T-helper 9 cell (primary cell): ENCODE results near the gene CCDC24.

ENCODE experiments used
- DNase-seq: peaks from one replicate; pipeline ENCODE4 v3.0.0-alpha.2; 2020

The CCDC24 gene

DNA sequence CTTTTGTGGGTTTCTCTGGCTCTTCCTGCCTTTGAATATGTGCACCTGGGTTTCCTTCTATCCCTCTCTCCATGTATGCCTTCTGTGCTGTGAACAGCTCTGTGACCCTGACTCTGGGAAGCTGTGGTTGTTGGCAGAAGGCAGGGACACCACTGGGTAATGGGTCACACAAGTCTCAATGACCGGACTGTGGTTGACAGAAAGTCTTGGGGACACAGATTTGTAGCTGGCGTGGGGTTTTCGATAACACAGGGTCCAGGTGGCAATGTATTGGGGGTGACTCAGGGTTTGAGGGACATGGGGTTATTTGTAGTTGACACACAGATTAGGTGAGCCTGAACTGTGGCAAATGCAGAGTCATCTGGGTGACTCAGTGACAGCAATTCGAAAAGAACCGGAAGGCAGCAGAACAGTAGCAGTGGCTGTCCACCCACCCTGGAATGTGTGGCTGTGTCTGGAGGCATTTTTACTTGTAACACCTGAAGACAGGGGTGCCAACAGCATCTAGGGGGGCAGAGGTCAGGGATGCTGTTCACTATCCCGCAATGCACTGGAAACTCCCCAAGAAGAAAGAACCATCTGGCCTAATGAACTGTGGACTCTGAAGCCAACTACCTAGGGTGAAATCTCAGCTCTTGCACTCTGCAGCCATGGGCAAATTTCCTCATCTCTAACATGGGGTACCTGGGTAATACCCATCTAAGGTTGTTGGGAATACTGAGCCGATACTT, 52.8 kb downstream of the CCDC24 start:
- no peak for DNase-seq

DNA sequence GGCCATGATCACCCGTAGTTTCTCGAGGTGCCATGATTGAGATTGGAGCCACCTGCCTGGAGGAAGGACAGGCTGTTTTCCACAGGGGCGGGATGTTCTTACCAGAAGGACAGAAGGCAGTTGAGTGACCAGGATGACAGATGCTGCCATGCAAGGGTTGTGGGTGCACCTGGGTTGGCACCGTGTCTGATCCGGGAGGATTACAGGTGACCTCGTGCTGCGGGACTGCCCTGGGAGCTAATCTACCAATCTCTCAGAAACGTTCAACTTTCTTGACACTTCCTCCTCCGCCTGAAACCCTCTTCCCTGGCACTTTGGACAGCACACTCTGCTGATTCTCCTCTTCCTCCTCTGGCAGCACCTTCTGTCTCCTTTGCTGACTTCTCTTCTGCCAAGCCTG, 53.7 kb downstream of the CCDC24 start:
- no peak for DNase-seq
